OCI-LY3 (cell line): ENCODE results near the gene GALK2.

Source experiments
- CTCF ChIP-seq: fragments of 200-600, 300-600 bp; sonication (generic); IDR thresholded peaks from 2 replicates; pipeline ENCODE4 v1.5.1; 2014; ENCODE audit warnings: antibody characterized with exemption, low read length, low read depth
- EZH2phosphoT487 ChIP-seq: fragments of 200-600 bp; shearing (Covaris generic); IDR thresholded peaks from 2 replicates; pipeline ENCODE4 v1.6.1; 2018; ENCODE audit warnings: antibody characterized with exemption, mixed run types, low read depth

DNA sequence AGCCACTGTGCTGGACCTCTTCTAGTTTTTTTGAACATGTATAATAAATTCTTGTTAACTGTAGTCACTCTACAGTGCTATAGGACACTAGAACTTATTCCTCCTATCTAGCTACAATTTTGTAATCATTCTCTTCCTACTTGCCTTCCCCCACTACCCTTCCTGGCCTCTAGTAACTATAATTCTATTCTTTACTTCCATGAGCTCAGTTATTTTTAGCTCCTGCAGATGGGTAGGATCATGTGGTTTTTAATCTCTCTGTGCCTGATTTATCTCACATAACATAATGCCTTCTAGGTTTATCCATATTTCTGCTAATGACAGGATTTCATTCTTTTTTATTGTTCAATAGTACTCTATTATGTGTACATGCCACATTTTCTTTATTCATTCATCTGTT, 139.8 kb downstream of the GALK2 start:
- no peak for TF ChIP-seq EZH2phosphoT487
- no peak for TF ChIP-seq CTCF
